ENCODE measurements around the gene CLK3.
A peak's percentile ranks its signal among the peaks of the same experiment; 100 is the strongest.

Gene CLK3

DNA sequence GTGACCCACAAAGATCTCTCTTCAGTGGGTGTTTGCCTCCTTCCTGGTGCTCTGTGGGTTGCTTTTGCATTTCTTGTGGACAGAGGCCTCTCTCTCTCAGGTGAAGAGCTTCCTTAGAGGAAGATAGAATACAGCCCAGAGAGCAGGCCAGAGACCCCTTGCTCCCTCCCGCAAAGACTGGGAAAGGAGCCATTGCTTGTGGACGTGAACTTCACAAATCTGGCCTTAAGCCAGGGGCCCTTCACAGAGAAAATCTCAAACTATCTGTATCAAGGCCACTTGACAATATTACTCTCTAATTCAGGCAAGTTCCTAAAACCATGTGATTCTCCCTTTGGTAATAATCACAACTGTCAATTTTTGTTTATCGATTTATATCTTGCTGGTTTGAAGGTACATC, 30.4 kb upstream of the CLK3 start:
- no peaks in the 10 kb centered on the region for H3K9me3 ChIP-seq (ENCODE audit: severe bottlenecking)
- H3K4me3 ChIP-seq (ENCODE audit: severe bottlenecking): no peak overlapping the region
- H3K27ac ChIP-seq (ENCODE audit: poor library complexity, severe bottlenecking): no peak overlapping the region
- peaks cover 23% of the 10 kb centered on the region for H3K4me1 ChIP-seq (ENCODE audit: insufficient read depth, poor library complexity, severe bottlenecking)
- TF ChIP-seq CTCF (IDR thresholded peaks at IDR 0.05; ENCODE audit: poor library complexity, severe bottlenecking): no peak
- peaks cover 43% of the 10 kb centered on the region for H3K36me3 ChIP-seq (ENCODE audit: low read depth)
- ATAC-seq (ENCODE audit: low read depth): no peak
- no peaks in the 10 kb centered on the region for H3K27me3 ChIP-seq (ENCODE audit: insufficient read depth, poor library complexity, severe bottlenecking)
- DNase-seq (ENCODE audit: low spot score): no peak

DNA sequence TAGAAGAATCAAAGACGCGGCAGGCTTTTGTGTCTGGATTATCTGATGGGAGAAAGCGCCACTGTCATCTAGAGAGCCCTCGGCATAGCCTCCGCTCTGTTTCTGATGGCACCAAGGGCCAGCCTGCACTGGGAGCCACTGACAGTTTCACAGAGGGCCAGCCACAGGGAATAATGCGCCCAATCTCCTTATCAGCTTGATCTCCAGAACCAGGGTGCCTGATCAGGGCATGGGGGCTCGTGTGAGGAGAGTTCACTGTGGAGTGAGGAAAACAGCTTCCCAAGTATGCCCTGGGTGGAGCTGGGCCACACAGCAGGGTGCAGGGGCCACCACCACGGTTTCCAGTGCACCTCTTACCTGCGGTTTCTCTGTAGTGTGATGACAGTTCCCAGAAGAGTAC, 29.8 kb upstream of the CLK3 start:
- no peak overlapping the region for H3K4me3 ChIP-seq (ENCODE audit: severe bottlenecking)
- TF ChIP-seq CTCF (IDR thresholded peaks at IDR 0.05; ENCODE audit: poor library complexity, severe bottlenecking): no peak

DNA sequence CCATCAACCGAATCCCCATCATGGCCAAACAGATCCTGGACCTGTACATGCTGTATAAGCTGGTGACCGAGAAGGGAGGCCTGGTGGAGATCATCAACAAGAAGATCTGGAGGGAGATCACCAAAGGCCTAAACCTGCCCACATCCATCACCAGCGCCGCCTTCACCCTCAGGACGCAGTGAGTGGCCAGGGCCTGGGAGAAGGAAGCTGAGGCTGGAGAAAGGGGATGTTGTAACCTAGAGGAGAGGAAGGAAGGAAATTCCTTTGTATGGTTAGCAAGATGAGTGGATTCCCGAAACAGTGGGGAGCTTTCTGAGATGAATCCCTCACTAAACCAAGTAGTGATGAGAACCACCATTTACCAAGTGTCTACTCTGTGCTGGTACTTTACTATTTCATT, 25.8 kb upstream of the CLK3 start:
- peaks cover 15% of the 10 kb centered on the region for H3K4me1 ChIP-seq (ENCODE audit: insufficient read depth, poor library complexity, severe bottlenecking)
- peaks cover 64% of the 10 kb centered on the region for H3K36me3 ChIP-seq (ENCODE audit: low read depth)
- DNase-seq (ENCODE audit: low spot score) (no peak), ATAC-seq (ENCODE audit: low read depth) (no peak)
- no peak overlapping the region for H3K4me3 ChIP-seq (ENCODE audit: severe bottlenecking)
- no peaks in the 10 kb centered on the region for H3K9me3 ChIP-seq (ENCODE audit: severe bottlenecking)
- H3K27ac ChIP-seq (ENCODE audit: poor library complexity, severe bottlenecking): peak overlapping the region; percentile 89
- H3K27me3 ChIP-seq (ENCODE audit: insufficient read depth, poor library complexity, severe bottlenecking): no peaks in the 10 kb centered on the region
- TF ChIP-seq CTCF (IDR thresholded peaks at IDR 0.05; ENCODE audit: poor library complexity, severe bottlenecking): no peak

More for the DNA sequence above, 29.8 kb upstream of the CLK3 start:
- DNase-seq (ENCODE audit: low spot score) (no peak), ATAC-seq (ENCODE audit: low read depth) (no peak)
- Histone ChIP-seq H3K36me3 (ENCODE audit: low read depth) (peaks cover 45% of the 10 kb centered on the region), H3K27me3 (ENCODE audit: insufficient read depth, poor library complexity, severe bottlenecking) (no peaks in the 10 kb centered on the region), H3K4me1 (ENCODE audit: insufficient read depth, poor library complexity, severe bottlenecking) (peaks cover 18% of the 10 kb centered on the region), H3K27ac (ENCODE audit: poor library complexity, severe bottlenecking) (no peak overlapping the region), H3K9me3 (ENCODE audit: severe bottlenecking) (no peaks in the 10 kb centered on the region)

GRCh38 chr15:74592222-74592621, 23.4 kb upstream of the CLK3 start:
- ATAC-seq (ENCODE audit: low read depth): no peak
- Histone ChIP-seq H3K27ac (ENCODE audit: poor library complexity, severe bottlenecking) (no peak overlapping the region), H3K36me3 (ENCODE audit: low read depth) (peaks cover 55% of the 10 kb centered on the region), H3K9me3 (ENCODE audit: severe bottlenecking) (no peaks in the 10 kb centered on the region), H3K27me3 (ENCODE audit: insufficient read depth, poor library complexity, severe bottlenecking) (no peaks in the 10 kb centered on the region), H3K4me3 (ENCODE audit: severe bottlenecking) (no peak overlapping the region), H3K4me1 (ENCODE audit: insufficient read depth, poor library complexity, severe bottlenecking) (peaks cover 15% of the 10 kb centered on the region)
- no peak for TF ChIP-seq CTCF (IDR thresholded peaks at IDR 0.05; ENCODE audit: poor library complexity, severe bottlenecking)
- no peak for DNase-seq (ENCODE audit: low spot score)

GRCh38 chr15:74593122-74593521, 22.5 kb upstream of the CLK3 start:
- no peak for TF ChIP-seq CTCF (IDR thresholded peaks at IDR 0.05; ENCODE audit: poor library complexity, severe bottlenecking)
- no peaks in the 10 kb centered on the region for H3K27me3 ChIP-seq (ENCODE audit: insufficient read depth, poor library complexity, severe bottlenecking)
- H3K4me3 ChIP-seq (ENCODE audit: severe bottlenecking): no peak overlapping the region
- DNase-seq (ENCODE audit: low spot score) (no peak), ATAC-seq (ENCODE audit: low read depth) (no peak)
- H3K4me1 ChIP-seq (ENCODE audit: insufficient read depth, poor library complexity, severe bottlenecking): peaks cover 16% of the 10 kb centered on the region
- H3K36me3 ChIP-seq (ENCODE audit: low read depth): peaks cover 55% of the 10 kb centered on the region
- no peaks in the 10 kb centered on the region for H3K9me3 ChIP-seq (ENCODE audit: severe bottlenecking)
- H3K27ac ChIP-seq (ENCODE audit: poor library complexity, severe bottlenecking): no peak overlapping the region
